ENCODE results near the gene CLN5. TPM values are rescaled to one million over a fixed set of nuclear protein-coding genes. Genes with fewer than 3 reads are reported as not detected.
A peak's percentile ranks its signal among the peaks of the same experiment; 100 is the strongest.

Gene CLN5
- total and polyA plus RNA-seq, 10 of the 15 experiments (the other 5 are each of a cell fraction or from before 2014, with no cell fraction given): 11.2 to 22.2 (median 13.1) TPM

DNA sequence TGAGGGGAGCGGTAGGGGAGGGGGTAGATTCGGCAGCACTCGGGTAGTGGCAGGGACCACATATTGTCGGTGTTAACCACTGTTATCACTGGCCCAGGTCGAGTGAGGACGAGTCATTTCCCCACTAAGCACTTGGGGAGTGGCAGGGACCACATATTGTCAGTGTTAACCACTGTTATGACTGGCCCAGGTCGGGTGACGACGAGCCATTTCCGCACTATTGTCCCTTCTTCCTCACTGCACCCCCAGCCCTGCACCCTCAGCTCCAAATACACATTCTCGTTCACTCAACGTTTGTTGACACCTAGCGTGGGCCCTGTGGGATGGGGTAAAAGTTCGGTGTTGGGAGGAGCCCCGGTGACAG, 467 bp upstream of the CLN5 start (continued):
- TF ChIP-seq IRF4 (IDR thresholded peaks at IDR 0.05; ENCODE audit: low read depth, low read length) (peak; percentile 91), NR2F1 (conservative IDR thresholded peaks at IDR 0.05) (0 out of 2 replicates have a peak, but pooled peaks have one; percentile 21), CHD4 (IDR thresholded peaks at IDR 0.05) (no peak), TBL1XR1 (IDR thresholded peaks at IDR 0.05; ENCODE audit: low read depth, low read length) (no peak), ZNF274 (IDR thresholded peaks at IDR 0.05; ENCODE audit: insufficient read depth, insufficient read length) (no peak), EED (IDR thresholded peaks at IDR 0.05; ENCODE audit: low read depth) (peak; percentile 33; the same call in 1 of the 2 replicates), SMARCA5 (IDR thresholded peaks at IDR 0.05) (no peak), NFYB (IDR thresholded peaks at IDR 0.05; ENCODE audit: insufficient read depth, low read depth, low read length) (no peak), FOXK2 (IDR thresholded peaks at IDR 0.05) (no peak), WRNIP1 (IDR thresholded peaks at IDR 0.05; ENCODE audit: borderline replicate concordance, low read depth, low read length) (no peak), RUNX3 (IDR thresholded peaks at IDR 0.05; ENCODE audit: low read length) (peak; percentile 88), KDM1A (IDR thresholded peaks at IDR 0.05; ENCODE audit: borderline replicate concordance) (no peak), ATF7 (IDR thresholded peaks at IDR 0.05; ENCODE audit: low read depth) (peak; percentile 80), TCF3 (IDR thresholded peaks at IDR 0.05; ENCODE audit: borderline replicate concordance, insufficient read depth, low read depth, low read length) (no peak), SMAD5 (IDR thresholded peaks at IDR 0.05; ENCODE audit: low read depth) (no peak), NFIC (IDR thresholded peaks at IDR 0.05; ENCODE audit: low read depth, low read length) (no peak; the same call in 1 of the 2 replicates), BACH1 (IDR thresholded peaks at IDR 0.05; ENCODE audit: borderline replicate concordance) (peak; percentile 39; the same call in 1 of the 2 replicates), CHD1 (IDR thresholded peaks at IDR 0.05; ENCODE audit: low read depth, low read length) (no peak), HDGF (IDR thresholded peaks at IDR 0.05) (0 out of 2 replicates have a peak, but pooled peaks have one; percentile 52), LARP7 (IDR thresholded peaks at IDR 0.05) (no peak), ZBED1 (IDR thresholded peaks at IDR 0.05; ENCODE audit: borderline replicate concordance) (0 out of 2 replicates have a peak, but pooled peaks have one; percentile 18), NR2C2 (IDR thresholded peaks at IDR 0.05; ENCODE audit: borderline replicate concordance, control insufficient read depth, insufficient read length, low read depth) (no peak), DPF2 (IDR thresholded peaks at IDR 0.05) (peak; percentile 89; the same call in 1 of the 2 replicates), NBN (IDR thresholded peaks at IDR 0.05) (peak; percentile 86), JUNB (IDR thresholded peaks at IDR 0.05) (peak; percentile 83)
- TF ChIP-seq, protein P1, sequence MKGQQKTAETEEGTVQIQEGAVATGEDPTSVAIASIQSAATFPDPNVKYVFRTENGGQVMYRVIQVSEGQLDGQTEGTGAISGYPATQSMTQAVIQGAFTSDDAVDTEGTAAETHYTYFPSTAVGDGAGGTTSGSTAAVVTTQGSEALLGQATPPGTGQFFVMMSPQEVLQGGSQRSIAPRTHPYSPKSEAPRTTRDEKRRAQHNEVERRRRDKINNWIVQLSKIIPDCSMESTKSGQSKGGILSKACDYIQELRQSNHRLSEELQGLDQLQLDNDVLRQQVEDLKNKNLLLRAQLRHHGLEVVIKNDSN (IDR thresholded peaks at IDR 0.05; ENCODE audit: borderline replicate concordance, extremely low read length, insufficient read depth, low read depth, low read length): no peak
- TF ChIP-seq, protein P2, sequence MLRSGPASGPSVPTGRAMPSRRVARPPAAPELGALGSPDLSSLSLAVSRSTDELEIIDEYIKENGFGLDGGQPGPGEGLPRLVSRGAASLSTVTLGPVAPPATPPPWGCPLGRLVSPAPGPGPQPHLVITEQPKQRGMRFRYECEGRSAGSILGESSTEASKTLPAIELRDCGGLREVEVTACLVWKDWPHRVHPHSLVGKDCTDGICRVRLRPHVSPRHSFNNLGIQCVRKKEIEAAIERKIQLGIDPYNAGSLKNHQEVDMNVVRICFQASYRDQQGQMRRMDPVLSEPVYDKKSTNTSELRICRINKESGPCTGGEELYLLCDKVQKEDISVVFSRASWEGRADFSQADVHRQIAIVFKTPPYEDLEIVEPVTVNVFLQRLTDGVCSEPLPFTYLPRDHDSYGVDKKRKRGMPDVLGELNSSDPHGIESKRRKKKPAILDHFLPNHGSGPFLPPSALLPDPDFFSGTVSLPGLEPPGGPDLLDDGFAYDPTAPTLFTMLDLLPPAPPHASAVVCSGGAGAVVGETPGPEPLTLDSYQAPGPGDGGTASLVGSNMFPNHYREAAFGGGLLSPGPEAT (IDR thresholded peaks at IDR 0.05; ENCODE audit: low read depth): peak; percentile 66
- TF ChIP-seq, protein P3, sequence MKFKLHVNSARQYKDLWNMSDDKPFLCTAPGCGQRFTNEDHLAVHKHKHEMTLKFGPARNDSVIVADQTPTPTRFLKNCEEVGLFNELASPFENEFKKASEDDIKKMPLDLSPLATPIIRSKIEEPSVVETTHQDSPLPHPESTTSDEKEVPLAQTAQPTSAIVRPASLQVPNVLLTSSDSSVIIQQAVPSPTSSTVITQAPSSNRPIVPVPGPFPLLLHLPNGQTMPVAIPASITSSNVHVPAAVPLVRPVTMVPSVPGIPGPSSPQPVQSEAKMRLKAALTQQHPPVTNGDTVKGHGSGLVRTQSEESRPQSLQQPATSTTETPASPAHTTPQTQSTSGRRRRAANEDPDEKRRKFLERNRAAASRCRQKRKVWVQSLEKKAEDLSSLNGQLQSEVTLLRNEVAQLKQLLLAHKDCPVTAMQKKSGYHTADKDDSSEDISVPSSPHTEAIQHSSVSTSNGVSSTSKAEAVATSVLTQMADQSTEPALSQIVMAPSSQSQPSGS (IDR thresholded peaks at IDR 0.05; ENCODE audit: low read length): no peak
- TF ChIP-seq, protein P4, sequence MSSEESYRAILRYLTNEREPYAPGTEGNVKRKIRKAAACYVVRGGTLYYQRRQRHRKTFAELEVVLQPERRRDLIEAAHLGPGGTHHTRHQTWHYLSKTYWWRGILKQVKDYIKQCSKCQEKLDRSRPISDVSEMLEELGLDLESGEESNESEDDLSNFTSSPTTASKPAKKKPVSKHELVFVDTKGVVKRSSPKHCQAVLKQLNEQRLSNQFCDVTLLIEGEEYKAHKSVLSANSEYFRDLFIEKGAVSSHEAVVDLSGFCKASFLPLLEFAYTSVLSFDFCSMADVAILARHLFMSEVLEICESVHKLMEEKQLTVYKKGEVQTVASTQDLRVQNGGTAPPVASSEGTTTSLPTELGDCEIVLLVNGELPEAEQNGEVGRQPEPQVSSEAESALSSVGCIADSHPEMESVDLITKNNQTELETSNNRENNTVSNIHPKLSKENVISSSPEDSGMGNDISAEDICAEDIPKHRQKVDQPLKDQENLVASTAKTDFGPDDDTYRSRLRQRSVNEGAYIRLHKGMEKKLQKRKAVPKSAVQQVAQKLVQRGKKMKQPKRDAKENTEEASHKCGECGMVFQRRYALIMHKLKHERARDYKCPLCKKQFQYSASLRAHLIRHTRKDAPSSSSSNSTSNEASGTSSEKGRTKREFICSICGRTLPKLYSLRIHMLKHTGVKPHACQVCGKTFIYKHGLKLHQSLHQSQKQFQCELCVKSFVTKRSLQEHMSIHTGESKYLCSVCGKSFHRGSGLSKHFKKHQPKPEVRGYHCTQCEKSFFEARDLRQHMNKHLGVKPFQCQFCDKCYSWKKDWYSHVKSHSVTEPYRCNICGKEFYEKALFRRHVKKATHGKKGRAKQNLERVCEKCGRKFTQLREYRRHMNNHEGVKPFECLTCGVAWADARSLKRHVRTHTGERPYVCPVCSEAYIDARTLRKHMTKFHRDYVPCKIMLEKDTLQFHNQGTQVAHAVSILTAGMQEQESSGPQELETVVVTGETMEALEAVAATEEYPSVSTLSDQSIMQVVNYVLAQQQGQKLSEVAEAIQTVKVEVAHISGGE (CRISPR knock-in tag; IDR thresholded peaks at IDR 0.05): peak; percentile 19; the same call in 1 of the 2 replicates
